CD14-positive monocyte (primary cell): ENCODE measurements around the gene TRIM37. TPM values are rescaled to one million over a fixed set of nuclear protein-coding genes. Genes with fewer than 3 reads are reported as not detected.

Experiments
- DNase-seq, 3 donors: peaks; one replicate each; pipeline ENCODE4 v3.0.0-alpha.2; 2011 to 2022
- H2AFZ ChIP-seq: 2 replicates; pipeline ENCODE4 v1.6.0; 2012; ENCODE audit warnings: mild to moderate bottlenecking, low read depth, low read length, inconsistent platforms; ENCODE audit not compliant: insufficient read depth, poor library complexity, severe bottlenecking
- H3K27ac ChIP-seq, 2 donors: 1 replicate in 1 of 2; 2 replicates in 1 of 2; pipeline ENCODE4 v1.5.1; 2012 to 2013; ENCODE audit warnings: low read length in 2 of 2, control low read depth in 1 of 2, inconsistent platforms in 1 of 2, low read depth in 1 of 2, mild to moderate bottlenecking in 1 of 2
- H3K27me3 ChIP-seq, 2 donors: one replicate each; pipeline versions ENCODE4 v1.6.0 to v1.6.1; 2011 to 2013; ENCODE audit warnings: low read length in 2 of 2; ENCODE audit not compliant: control insufficient read depth in 2 of 2, insufficient read depth in 2 of 2
- H3K36me3 ChIP-seq, 2 donors: replicated peaks in 1 of 2; 1 replicate in 1 of 2; 2 replicates in 1 of 2; pipeline versions ENCODE4 v1.5.1 to v1.6.1; 2012 to 2013; ENCODE audit warnings: low read length in 2 of 2, control low read depth in 1 of 2, inconsistent platforms in 1 of 2, mild to moderate bottlenecking in 1 of 2; ENCODE audit not compliant: insufficient read depth in 2 of 2, control insufficient read depth in 1 of 2
- H3K4me1 ChIP-seq, 2 donors: 1 replicate in 1 of 2; 2 replicates in 1 of 2; pipeline versions ENCODE4 v1.5.1 to v1.6.1; 2012 to 2013; ENCODE audit warnings: low read length in 2 of 2, control low read depth in 1 of 2, inconsistent platforms in 1 of 2, mild to moderate bottlenecking in 1 of 2, moderate library complexity in 1 of 2; ENCODE audit not compliant: insufficient read depth in 2 of 2, control insufficient read depth in 1 of 2
- H3K4me2 ChIP-seq: replicated peaks from 2 replicates; pipeline ENCODE3; 2012; ENCODE audit warnings: low read length, moderate library complexity, mild to moderate bottlenecking; ENCODE audit not compliant: poor library complexity, severe bottlenecking; ENCODE audit errors: extremely low read depth
- H3K4me3 ChIP-seq, 3 experiments: fragments of 200-600 bp in 1 of 3; sonication (generic) in 1 of 3; replicated peaks in 1 of 3; 1 replicate in 2 of 3; 2 replicates in 1 of 3; pipeline ENCODE4 v1.5.1; 2011 to 2013; ENCODE audit warnings: low read length in 3 of 3, mild to moderate bottlenecking in 3 of 3, control low read depth in 2 of 3, low read depth in 2 of 3, inconsistent platforms in 1 of 3, moderate library complexity in 1 of 3
- H3K79me2 ChIP-seq: 2 replicates; pipeline ENCODE4 v1.6.0; 2012; ENCODE audit warnings: mild to moderate bottlenecking, control low read depth, inconsistent platforms, low read length, moderate library complexity; ENCODE audit not compliant: insufficient read depth
- H3K9ac ChIP-seq: 2 replicates; pipeline ENCODE4 v1.6.0; 2017; ENCODE audit warnings: low read length, mild to moderate bottlenecking; ENCODE audit not compliant: insufficient read depth, poor library complexity, severe bottlenecking
- H3K9me3 ChIP-seq, 2 donors: replicated peaks in 1 of 2; 1 replicate in 1 of 2; 2 replicates in 1 of 2; pipeline versions ENCODE4 v1.5.1 to v1.6.1; 2012 to 2013; ENCODE audit warnings: low read length in 2 of 2, control low read depth in 1 of 2; ENCODE audit not compliant: control insufficient read depth in 1 of 2, insufficient read depth in 1 of 2
- H4K20me1 ChIP-seq: 2 replicates; pipeline ENCODE4 v1.6.0; 2012; ENCODE audit warnings: mild to moderate bottlenecking, low read length, control low read depth, moderate library complexity; ENCODE audit not compliant: insufficient read depth
- H3K27ac Mint-ChIP-seq, 7 donors: one replicate each; pipeline ENCODE4 v1.8.0; 2020; ENCODE audit warnings: mild to moderate bottlenecking in 7 of 7, mixed read lengths in 7 of 7, moderate library complexity in 6 of 7, inconsistent platforms in 2 of 7
- H3K27me3 Mint-ChIP-seq, 3 donors: one replicate each; pipeline ENCODE4 v1.8.0; 2021 to 2022; ENCODE audit warnings: low read depth in 3 of 3, mild to moderate bottlenecking in 3 of 3, mixed read lengths in 3 of 3, moderate library complexity in 3 of 3, inconsistent platforms in 1 of 3
- H3K36me3 Mint-ChIP-seq, 2 donors: one replicate each; pipeline ENCODE4 v1.8.0; 2020; ENCODE audit warnings: mixed read lengths in 2 of 2, inconsistent platforms in 1 of 2, mild to moderate bottlenecking in 1 of 2
- H3K4me1 Mint-ChIP-seq: one replicate; pipeline ENCODE4 v1.8.0; 2020; ENCODE audit warnings: mild to moderate bottlenecking, mixed read lengths
- H3K4me3 Mint-ChIP-seq, 2 donors: one replicate each; pipeline ENCODE4 v1.8.0; 2020; ENCODE audit warnings: mild to moderate bottlenecking in 2 of 2, mixed read lengths in 2 of 2, moderate library complexity in 1 of 2
- H3K9me3 Mint-ChIP-seq, 7 donors: one replicate each; pipeline ENCODE4 v1.8.0; 2020 to 2022; ENCODE audit warnings: mixed read lengths in 7 of 7, mild to moderate bottlenecking in 6 of 7, moderate library complexity in 6 of 7, inconsistent platforms in 2 of 7
- CTCF ChIP-seq: fragments of 200-600 bp; IDR thresholded peaks from one replicate; pipeline ENCODE4 v1.8.0; 2022; ENCODE audit warnings: antibody characterized with exemption, mild to moderate bottlenecking
- WGBS: methylation state at CpG from one replicate; pipeline ENCODE4 v1.1.5; 2013; ENCODE audit warnings: missing lambda C conversion rate; ENCODE audit not compliant: insufficient coverage; 5-methylcytosine and 5-hydroxymethylcytosine counted together
- intact Hi-C, 2 donors: fragments of 100-400 bp; cut with micrococcal nuclease; formaldehyde crosslinking; loops; one replicate each; pipeline versions ENCODE4 v1.15.0 to v1.15.1; 2023
- polyA plus RNA-seq, 3 donors: library from polyadenylated mRNA; depleted of rRNA in 1 of 3; unstranded in 2 of 3; stranded (reverse) in 1 of 3; fragments of 300-500 nt in 2 of 3; fragments of >200 nt in 1 of 3; fragmentation: Illumina TruSeq in 2 of 3; gene quantifications; 1 replicate in 2 of 3; 2 replicates in 1 of 3; pipeline ENCODE4 v1.2.3, GENCODE V29; 2012 to 2021

The TRIM37 gene
- polyA plus RNA-seq, 3 donors = 2.7 to 6.1 (median 5.3) TPM

GRCh38 chr17:59145571-59146096 is 39.0 kb upstream of the TRIM37 start:
- Histone ChIP-seq H3K79me2 (peaks cover 98% of the 10 kb centered on the region), H2AFZ (no peak overlapping the region), H4K20me1 (no peaks in the 10 kb centered on the region), H3K27me3 (no peaks in the 10 kb centered on the region), H3K9ac (no peak overlapping the region), H3K9me3 (no peaks in the 10 kb centered on the region), H3K4me3 (no peak overlapping the region), H3K4me1 (no peaks in the 10 kb centered on the region), H3K27ac (no peak overlapping the region), H3K4me2 (no peak overlapping the region), H3K36me3 (no peaks in the 10 kb centered on the region)
- no peak for DNase-seq
- Mint-ChIP-seq H3K4me3 (no peak overlapping the region), H3K27me3 (peaks cover 0 to 1% (median 0%) of the 10 kb centered on the region in 3 donors), H3K36me3 (peaks cover 9 to 27% of the 10 kb centered on the region in 2 donors), H3K9me3 (no peaks in the 10 kb centered on the region), H3K27ac (peak overlapping the region in 1 of 7 donors; percentile 72), H3K4me1 (peaks cover 3% of the 10 kb centered on the region)
- 79% methylated on average over 2 of the region's 4 CpGs for WGBS
- TF ChIP-seq CTCF = no peak
- intact Hi-C loops = no loop called here

- H3K36me3 Mint-ChIP-seq = peaks cover 9 to 25% of the 10 kb centered on the region in 2 donors
Observed at GRCh38 chr17:59141860-59142259, 35.2 kb upstream of the TRIM37 start.

More at GRCh38 chr17:59141860-59142259, 35.2 kb upstream of the TRIM37 start:
- no CpG with 5 or more reads among the region's 1 CpG for WGBS
- Histone ChIP-seq H3K4me3 (no peak overlapping the region), H3K27ac (peak overlapping the region in 1 of 2 donors; percentile 48), H3K9me3 (no peaks in the 10 kb centered on the region), H3K4me1 (no peaks in the 10 kb centered on the region), H3K36me3 (no peaks in the 10 kb centered on the region), H4K20me1 (no peaks in the 10 kb centered on the region), H3K79me2 (peaks cover 98% of the 10 kb centered on the region), H2AFZ (no peak overlapping the region), H3K9ac (no peak overlapping the region), H3K4me2 (no peak overlapping the region), H3K27me3 (no peaks in the 10 kb centered on the region)
- intact Hi-C loops = no loop called here
- peaks cover 0 to 1% (median 0%) of the 10 kb centered on the region in 3 donors for H3K27me3 Mint-ChIP-seq
- peak overlapping the region in 1 of 7 donors; percentile 58 for H3K27ac Mint-ChIP-seq
- no peak for TF ChIP-seq CTCF
- DNase-seq = no peak
- peaks cover 3% of the 10 kb centered on the region for H3K4me1 Mint-ChIP-seq
- no peak overlapping the region for H3K4me3 Mint-ChIP-seq
- H3K9me3 Mint-ChIP-seq = no peaks in the 10 kb centered on the region
